Astrocyte of the cerebellum (primary cell): Measurements from ENCODE around the gene CPTP.
A peak's percentile ranks its signal among the peaks of the same experiment; 100 is the strongest.

Source experiments
- DNase-seq: peaks from one replicate; pipeline ENCODE4 v3.0.0-alpha.2; 2011; ENCODE audit warnings: low read depth
- H3K4me3 ChIP-seq: 2 replicates; pipeline ENCODE4 v1.5.1; 2011; ENCODE audit warnings: mild to moderate bottlenecking, low read depth, low read length, moderate library complexity
- in situ Hi-C: cut with HindIII; loops from 2 replicates; pipeline ENCODE4 v1.10.0; 2017; ENCODE audit warnings: low sequenced_read_pairs
- TF ChIP-seq, protein P1 (sequence below): IDR thresholded peaks from 2 replicates; pipeline ENCODE4 v1.5.1; 2012; ENCODE audit warnings: low read length, low read depth, moderate library complexity, mild to moderate bottlenecking; ENCODE audit errors: missing control alignments

The CPTP gene

DNA sequence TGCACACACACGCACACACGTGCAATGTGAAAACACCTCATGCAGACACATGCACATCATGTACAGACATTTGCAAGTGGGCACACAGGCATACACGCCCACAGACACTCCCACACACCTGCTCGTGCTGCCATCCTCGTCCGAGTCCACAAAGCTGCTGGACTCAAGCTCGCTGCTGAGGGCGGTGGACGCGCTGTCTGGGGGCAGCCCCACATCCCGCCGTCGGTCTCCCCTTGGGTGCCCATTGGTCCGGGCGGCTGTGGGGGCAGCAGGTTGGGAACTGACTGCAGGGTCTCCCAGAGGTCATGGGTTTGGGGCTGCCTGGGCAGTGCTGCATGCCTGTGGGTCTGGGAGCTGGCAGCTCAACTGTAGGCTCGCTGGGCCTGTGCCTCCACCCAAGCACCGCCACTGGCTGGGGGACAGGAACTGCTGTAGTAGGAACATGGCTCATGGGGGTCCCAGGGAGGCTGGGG lies 17.0 kb downstream of the CPTP start:
- in situ Hi-C loops: no loop called here
- TF ChIP-seq, protein P1, sequence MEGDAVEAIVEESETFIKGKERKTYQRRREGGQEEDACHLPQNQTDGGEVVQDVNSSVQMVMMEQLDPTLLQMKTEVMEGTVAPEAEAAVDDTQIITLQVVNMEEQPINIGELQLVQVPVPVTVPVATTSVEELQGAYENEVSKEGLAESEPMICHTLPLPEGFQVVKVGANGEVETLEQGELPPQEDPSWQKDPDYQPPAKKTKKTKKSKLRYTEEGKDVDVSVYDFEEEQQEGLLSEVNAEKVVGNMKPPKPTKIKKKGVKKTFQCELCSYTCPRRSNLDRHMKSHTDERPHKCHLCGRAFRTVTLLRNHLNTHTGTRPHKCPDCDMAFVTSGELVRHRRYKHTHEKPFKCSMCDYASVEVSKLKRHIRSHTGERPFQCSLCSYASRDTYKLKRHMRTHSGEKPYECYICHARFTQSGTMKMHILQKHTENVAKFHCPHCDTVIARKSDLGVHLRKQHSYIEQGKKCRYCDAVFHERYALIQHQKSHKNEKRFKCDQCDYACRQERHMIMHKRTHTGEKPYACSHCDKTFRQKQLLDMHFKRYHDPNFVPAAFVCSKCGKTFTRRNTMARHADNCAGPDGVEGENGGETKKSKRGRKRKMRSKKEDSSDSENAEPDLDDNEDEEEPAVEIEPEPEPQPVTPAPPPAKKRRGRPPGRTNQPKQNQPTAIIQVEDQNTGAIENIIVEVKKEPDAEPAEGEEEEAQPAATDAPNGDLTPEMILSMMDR: no peak

DNA sequence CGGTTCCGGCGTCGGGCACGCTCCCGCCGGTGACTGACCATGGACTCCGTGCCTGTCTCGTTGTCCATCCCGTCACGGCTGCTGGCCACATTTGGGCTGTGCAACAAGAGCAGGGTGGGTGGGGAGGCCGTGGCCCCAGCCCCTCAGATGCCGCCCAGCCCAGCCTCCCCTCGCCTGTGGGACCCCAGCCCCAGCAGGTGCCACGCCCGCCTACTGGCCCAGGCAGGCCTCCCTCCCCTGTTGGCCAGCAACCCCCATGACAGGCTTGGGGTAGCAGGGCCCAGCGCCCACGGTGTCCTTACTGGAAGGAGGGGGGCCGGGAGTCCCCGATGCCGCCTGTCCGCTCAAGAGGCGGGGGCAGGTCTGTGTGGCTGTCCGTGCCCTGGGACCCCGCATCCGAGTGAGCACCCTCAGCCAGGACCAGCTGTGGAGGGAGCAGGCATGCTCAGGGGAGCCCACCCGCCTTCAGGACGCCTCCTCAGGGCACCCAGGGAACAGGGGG lies 17.5 kb downstream of the CPTP start:
- TF ChIP-seq, protein P1: no peak
- in situ Hi-C loops: no loop called here
- H3K4me3 ChIP-seq: no peak overlapping the region

More for the DNA sequence above, 17.0 kb downstream of the CPTP start:
- no peak overlapping the region for H3K4me3 ChIP-seq
- no peak for DNase-seq

DNA sequence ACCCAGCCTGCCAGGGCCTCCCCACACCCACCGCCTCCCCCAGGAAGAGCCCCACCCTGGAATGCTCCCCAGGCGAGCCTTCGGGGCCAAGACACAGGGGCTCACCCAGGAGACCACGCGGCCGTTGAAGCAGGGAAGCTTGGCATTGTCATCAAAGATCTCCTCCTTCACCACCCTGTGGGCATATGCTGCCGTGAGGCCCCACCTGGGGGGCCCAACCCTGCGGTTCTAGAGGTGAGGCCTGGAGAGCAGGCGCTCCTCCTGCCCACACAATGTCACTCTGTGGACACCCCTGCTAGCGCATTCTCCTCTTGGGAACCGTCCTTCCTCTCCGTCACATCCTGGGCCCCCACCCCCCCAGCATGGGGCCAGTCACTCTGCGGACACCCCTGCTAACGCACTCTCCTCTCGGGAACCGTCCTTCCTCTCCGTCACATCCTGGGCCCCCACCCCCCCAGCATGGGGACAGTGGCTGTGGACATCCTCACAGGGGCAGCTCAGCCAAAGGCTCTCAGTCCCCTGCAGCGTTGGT lies 18.0 kb downstream of the CPTP start:
- H3K4me3 ChIP-seq: no peak overlapping the region
- no peak for DNase-seq
- in situ Hi-C loops: no loop called here
- TF ChIP-seq, protein P1: no peak

More for the DNA sequence above, 17.5 kb downstream of the CPTP start:
- DNase-seq: no peak

DNA sequence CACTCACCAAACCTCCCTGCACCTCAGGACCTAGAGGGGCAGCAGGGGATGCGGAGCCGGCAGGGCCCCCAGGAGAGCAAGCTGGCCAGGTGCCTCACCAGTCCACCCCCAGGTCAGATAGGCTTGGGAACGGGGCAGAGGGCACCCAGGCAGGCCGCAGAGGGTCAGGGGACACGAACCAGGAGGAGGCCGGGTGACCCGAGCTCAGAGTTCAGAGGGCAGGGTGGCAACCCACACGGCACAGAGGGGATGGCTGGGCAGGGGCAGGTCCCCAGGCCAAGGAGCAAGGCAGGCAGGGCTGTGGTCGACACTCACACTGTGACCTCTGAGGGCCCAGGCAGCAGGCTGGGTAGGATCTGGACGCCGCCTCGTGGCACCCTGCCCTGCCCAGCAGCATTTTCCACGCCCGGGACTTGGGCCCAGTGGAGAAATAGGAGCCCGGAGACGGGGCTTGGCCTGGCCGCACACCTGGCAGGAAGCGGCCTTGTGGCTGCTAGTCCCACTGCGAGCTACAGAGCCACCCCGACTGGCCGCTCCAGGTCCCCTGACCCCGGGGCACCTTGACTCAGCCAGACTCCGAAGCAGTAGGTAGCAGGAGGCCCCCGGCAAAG lies 19.3 kb downstream of the CPTP start:
- in situ Hi-C loops: no loop called here
- TF ChIP-seq, protein P1: no peak
- no peak overlapping the region for H3K4me3 ChIP-seq
- no peak for DNase-seq

DNA sequence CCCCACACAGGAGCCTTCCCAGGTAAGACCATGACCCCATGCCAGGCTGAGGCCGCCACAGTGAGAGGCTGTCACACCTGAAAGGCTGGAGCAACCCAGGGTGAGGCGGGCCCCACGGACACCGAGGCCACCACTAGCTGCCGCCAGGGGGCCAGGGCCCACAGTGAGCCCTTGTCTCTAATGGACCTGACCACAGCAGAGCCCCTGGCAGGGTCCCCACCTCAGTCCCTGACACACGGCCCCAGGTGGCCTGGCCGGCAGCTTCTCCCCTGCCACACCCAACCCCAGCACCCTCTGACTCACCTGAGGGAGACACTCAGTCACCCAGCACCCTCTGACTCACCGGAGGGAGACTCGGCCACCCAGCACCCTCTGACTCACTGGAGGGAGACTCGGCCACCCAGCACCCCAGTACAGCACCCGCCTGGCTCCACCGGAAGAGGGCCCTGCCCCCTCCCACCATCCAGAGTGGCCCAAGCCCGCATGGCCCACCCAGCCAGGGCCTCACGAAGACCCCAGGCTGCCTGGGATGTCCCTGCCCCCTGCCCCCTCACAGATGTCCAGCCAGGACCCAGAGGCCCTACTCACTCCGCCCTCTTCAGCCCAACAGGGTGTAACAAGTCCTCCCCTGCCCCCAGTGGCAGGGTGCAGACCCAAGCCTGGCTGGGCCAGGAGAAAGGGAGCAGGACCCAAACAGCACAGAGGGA lies 20.2 kb downstream of the CPTP start:
- no peak overlapping the region for H3K4me3 ChIP-seq
- in situ Hi-C loops: no loop called here
- no peak for DNase-seq

DNA sequence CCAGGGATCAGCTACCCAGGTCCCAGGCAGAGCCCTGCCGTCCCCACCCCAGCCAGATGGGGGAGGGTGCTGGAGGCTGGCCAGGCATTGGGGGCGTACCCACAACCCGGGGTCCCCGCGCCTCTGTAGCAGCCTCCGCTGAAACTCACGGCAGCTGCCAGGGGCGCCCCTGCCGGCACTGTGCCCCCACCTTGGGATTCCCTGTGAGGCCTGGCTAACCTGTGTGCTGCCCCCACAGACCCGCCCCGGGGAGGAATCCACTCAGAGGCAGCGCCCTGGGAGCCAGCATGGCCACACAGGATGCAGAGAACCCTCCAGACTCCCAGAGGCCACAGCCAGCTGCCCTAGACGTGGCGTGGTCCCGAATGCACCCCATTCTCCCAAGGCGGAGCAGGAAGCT lies 20.8 kb downstream of the CPTP start:
- TF ChIP-seq, protein P1: no peak

More for the DNA sequence above, 20.2 kb downstream of the CPTP start:
- TF ChIP-seq, protein P1: peak; percentile 43

More for the DNA sequence above, 20.8 kb downstream of the CPTP start:
- no peak overlapping the region for H3K4me3 ChIP-seq
- no peak for DNase-seq
- in situ Hi-C loops: no loop called here
